K562 (cell line): ENCODE measurements around the gene CGB8. TPM values are rescaled to one million over a fixed set of nuclear protein-coding genes. Genes with fewer than 3 reads are reported as not detected.

Experiments
- DIDO1 ChIP-seq: fragments of 450-650 bp; IDR thresholded peaks from 2 replicates; pipeline ENCODE4 v1.6.1; 2016; ENCODE audit warnings: low read depth, missing biosample characterization, missing genetic modification characterization
- DPF2 ChIP-seq: fragments of 450-650 bp; IDR thresholded peaks from 2 replicates; pipeline ENCODE4 v1.6.1; 2016
- FOXK2 ChIP-seq, 2 experiments: fragments of 450-650 bp; IDR thresholded peaks in 1 of 2; conservative IDR thresholded peaks in 1 of 2; 2 replicates each; pipeline ENCODE4 v1.6.1; 2016; ENCODE audit warnings: low read depth in 2 of 2, mild to moderate bottlenecking in 1 of 2
- HCFC1 ChIP-seq: IDR thresholded peaks from 2 replicates; pipeline ENCODE4 v1.6.1; 2012; ENCODE audit warnings: low read depth, low read length, improper control_type of control experiment
- HDAC8 ChIP-seq: fragments of 450-650 bp; IDR thresholded peaks from 2 replicates; pipeline ENCODE4 v1.6.1; 2016; ENCODE audit warnings: mild to moderate bottlenecking, missing genetic modification characterization, moderate library complexity, missing compliant biosample characterization
- KDM5B ChIP-seq: fragments of 200-600 bp; sonication (generic); IDR thresholded peaks from 2 replicates; pipeline ENCODE4 v1.6.1; 2012; ENCODE audit warnings: low read depth, mild to moderate bottlenecking, moderate library complexity, low read length, control low read depth, inconsistent platforms; ENCODE audit not compliant: insufficient replicate concordance
- KLF6 ChIP-seq: fragments of 250-450 bp; sonication (Bioruptor Pico); IDR thresholded peaks from 2 replicates; pipeline ENCODE4 v1.4.0; 2020; ENCODE audit warnings: mild to moderate bottlenecking, moderate library complexity, borderline replicate concordance
- LCOR ChIP-seq: sonication (generic); formaldehyde crosslinking; IDR thresholded peaks from 2 replicates; pipeline ENCODE4 v1.8.0; 2022; ENCODE audit warnings: mild to moderate bottlenecking, missing genetic modification reagents
- POLR2AphosphoS5 ChIP-seq: IDR thresholded peaks from 2 replicates; pipeline ENCODE4 v1.6.1; 2011; ENCODE audit warnings: mild to moderate bottlenecking, low read depth, low read length, moderate library complexity; ENCODE audit not compliant: control insufficient read depth, insufficient read depth
- RUNX1 ChIP-seq: sonication (generic); IDR thresholded peaks from 2 replicates; pipeline ENCODE4 v1.6.1; 2016; ENCODE audit warnings: antibody characterized with exemption, low read depth
- SAFB2 ChIP-seq: fragments of 200-400 bp; formaldehyde crosslinking; IDR thresholded peaks from 2 replicates; pipeline ENCODE4 v1.6.1; 2018; ENCODE audit warnings: borderline replicate concordance, low read length, low read depth, moderate library complexity; ENCODE audit not compliant: severe bottlenecking
- ZBTB1 ChIP-seq: sonication (generic); formaldehyde crosslinking; IDR thresholded peaks from 2 replicates; pipeline ENCODE4 v1.8.1; 2023; ENCODE audit warnings: missing genetic modification reagents, low read depth, mild to moderate bottlenecking, borderline replicate concordance
- ZKSCAN8 ChIP-seq: fragments of 200-800 bp; sonication (Bioruptor generic); IDR thresholded peaks from 2 replicates; pipeline ENCODE4 v1.6.1; 2016; ENCODE audit warnings: missing genetic modification characterization, missing compliant biosample characterization
- ZNF124 ChIP-seq: sonication (generic); formaldehyde crosslinking; IDR thresholded peaks from 2 replicates; pipeline ENCODE4 v1.8.1; 2022; ENCODE audit warnings: missing genetic modification reagents
- ZNF41 ChIP-seq: fragments of 250-450 bp; sonication (Bioruptor Pico); conservative IDR thresholded peaks from 2 replicates; pipeline ENCODE4 v1.4.0; 2020; ENCODE audit warnings: mild to moderate bottlenecking
- ZNF75A ChIP-seq: fragments of 450-650 bp; formaldehyde crosslinking; IDR thresholded peaks from 2 replicates; pipeline ENCODE4 v1.4.0; 2020; ENCODE audit warnings: mild to moderate bottlenecking
- polyA plus RNA-seq, 8 experiments: library from polyadenylated mRNA; depleted of rRNA in 4 of 8; stranded (reverse) in 5 of 8; unstranded in 3 of 8; fragments of >200 nt; fragmentation: Nextera tagmentation in 2 of 8; fragmentation: Illumina TruSeq in 1 of 8; extraction: Ambion mirVana in 2 of 8; extraction: Trizol in 1 of 8; gene quantifications; 2 replicates each; pipeline versions ENCODE4 v1.2.1 to v1.2.3, GENCODE V29; 2011 to 2014; ENCODE audit warnings: inconsistent platforms in 1 of 8, missing spikeins in 1 of 8
- total RNA-seq, 7 experiments: library from RNA; depleted of rRNA in 6 of 7; stranded (reverse); fragments of >200 nt in 6 of 7; fragmentation: Illumina TruSeq in 2 of 7; extraction: Trizol in 2 of 7; gene quantifications; 2 replicates each; pipeline versions ENCODE4 v1.2.1 to v1.2.3, GENCODE V29; 2011 to 2021; ENCODE audit warnings: low replicate concordance in 1 of 7
- TF ChIP-seq, protein P1 (sequence below): sonication (generic); formaldehyde crosslinking; IDR thresholded peaks from 2 replicates; pipeline ENCODE4 v1.8.0; 2022; ENCODE audit warnings: missing genetic modification reagents, mild to moderate bottlenecking, moderate library complexity, borderline replicate concordance
- TF ChIP-seq, protein P2 (sequence below): fragments of 450-650 bp; IDR thresholded peaks from 2 replicates; pipeline ENCODE4 v1.6.1; 2016; ENCODE audit warnings: borderline replicate concordance
- TF ChIP-seq, protein P3 (sequence below): fragments of 450-650 bp; formaldehyde crosslinking; IDR thresholded peaks from 2 replicates; pipeline ENCODE4 v1.4.0; 2022; ENCODE audit warnings: missing genetic modification characterization
- TF ChIP-seq, protein P4 (sequence below): fragments of 450-650 bp; formaldehyde crosslinking; IDR thresholded peaks from 2 replicates; pipeline ENCODE4 v1.4.0; 2022; ENCODE audit warnings: mild to moderate bottlenecking, moderate library complexity
- TF ChIP-seq, protein P5 (sequence below): fragments of 250-450 bp; sonication (Bioruptor Pico); IDR thresholded peaks from 2 replicates; pipeline ENCODE4 v1.8.0; 2022; ENCODE audit warnings: moderate library complexity, mild to moderate bottlenecking, inconsistent platforms

Gene CGB8
- total and polyA plus RNA-seq, 9 of the 15 experiments (the other 6 are each of a cell fraction or from before 2014, with no cell fraction given): not detected

DNA sequence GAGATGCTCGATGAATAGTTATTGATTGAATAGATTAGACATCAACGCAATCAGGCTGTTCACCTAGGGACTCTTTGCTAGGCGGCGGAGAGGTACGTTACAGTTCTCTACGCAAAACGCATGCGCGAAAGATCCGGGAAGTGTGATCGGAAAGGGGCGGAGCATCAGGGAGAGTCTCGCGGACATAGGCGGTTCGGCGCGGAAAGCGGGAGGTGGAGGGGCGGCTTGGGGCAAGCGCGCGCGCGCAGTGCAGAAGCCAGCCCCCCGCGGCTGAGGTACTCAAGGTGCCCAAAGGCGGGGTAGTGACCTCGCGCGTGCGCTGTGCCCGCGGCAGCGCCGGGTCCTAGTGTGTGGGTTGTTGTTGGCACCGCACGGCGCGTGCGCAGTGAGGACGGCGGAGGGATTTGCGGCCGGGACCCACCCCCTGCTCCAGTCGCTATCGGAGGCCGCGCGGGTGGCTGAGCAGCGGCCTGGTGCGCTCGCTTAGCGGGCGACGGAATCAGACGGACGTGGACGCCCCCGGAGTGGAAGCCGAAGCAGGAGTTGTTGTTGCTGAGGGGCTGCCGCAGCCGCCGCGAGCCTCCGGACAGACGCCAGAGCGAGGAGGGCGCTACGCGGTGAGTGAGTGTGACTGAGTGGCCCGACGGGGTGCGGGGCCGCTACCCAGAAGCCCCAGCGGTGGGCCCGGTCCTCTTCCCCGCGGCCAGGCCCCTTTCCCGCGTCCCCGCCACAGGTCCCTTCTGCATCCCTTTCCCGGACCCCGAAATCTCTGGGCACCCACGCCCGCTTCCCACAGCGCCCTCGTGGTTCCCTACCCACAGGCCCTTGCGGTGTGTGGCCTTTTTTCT, 36.3 kb upstream of the CGB8 start, which contains the start of gene SNRNP70 (continued):
- TF ChIP-seq LCOR (CRISPR knock-in tag) (peak; percentile 42; the same call in 1 of the 2 replicates), SAFB2 (no peak), DIDO1 (tag) (peak; percentile 62; the same call in 1 of the 2 replicates), HCFC1 (peak; percentile 33), FOXK2 (conservative IDR thresholded peaks at IDR 0.05 in 1 of 2, IDR thresholded peaks at IDR 0.05 in 1 of 2; ENCODE audit: low read depth in 2 of 2) (peak; percentile 84 to 87; a peak in 3 of 4 replicates), HDAC8 (tag) (0 out of 2 replicates have a peak, but pooled peaks have one; percentile 67), DPF2 (peak; percentile 52; the same call in 1 of the 2 replicates), ZBTB1 (CRISPR knock-in tag) (0 out of 2 replicates have a peak, but pooled peaks have one; percentile 22), KDM5B (peak; percentile 94), RUNX1 (0 out of 2 replicates have a peak, but pooled peaks have one; percentile 13), POLR2AphosphoS5 (peak; percentile 89), ZKSCAN8 (CRISPR knock-in tag) (no peak), ZNF41 (no peak), ZNF75A (CRISPR knock-in tag) (no peak), KLF6 (CRISPR knock-in tag) (peak; percentile 56; the same call in 1 of the 2 replicates), ZNF124 (CRISPR knock-in tag) (no peak)
- TF ChIP-seq, protein P1, sequence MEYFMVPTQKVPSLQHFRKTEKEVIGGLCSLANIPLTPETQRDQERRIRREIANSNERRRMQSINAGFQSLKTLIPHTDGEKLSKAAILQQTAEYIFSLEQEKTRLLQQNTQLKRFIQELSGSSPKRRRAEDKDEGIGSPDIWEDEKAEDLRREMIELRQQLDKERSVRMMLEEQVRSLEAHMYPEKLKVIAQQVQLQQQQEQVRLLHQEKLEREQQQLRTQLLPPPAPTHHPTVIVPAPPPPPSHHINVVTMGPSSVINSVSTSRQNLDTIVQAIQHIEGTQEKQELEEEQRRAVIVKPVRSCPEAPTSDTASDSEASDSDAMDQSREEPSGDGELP (CRISPR knock-in tag): peak; percentile 81
- TF ChIP-seq, protein P2, sequence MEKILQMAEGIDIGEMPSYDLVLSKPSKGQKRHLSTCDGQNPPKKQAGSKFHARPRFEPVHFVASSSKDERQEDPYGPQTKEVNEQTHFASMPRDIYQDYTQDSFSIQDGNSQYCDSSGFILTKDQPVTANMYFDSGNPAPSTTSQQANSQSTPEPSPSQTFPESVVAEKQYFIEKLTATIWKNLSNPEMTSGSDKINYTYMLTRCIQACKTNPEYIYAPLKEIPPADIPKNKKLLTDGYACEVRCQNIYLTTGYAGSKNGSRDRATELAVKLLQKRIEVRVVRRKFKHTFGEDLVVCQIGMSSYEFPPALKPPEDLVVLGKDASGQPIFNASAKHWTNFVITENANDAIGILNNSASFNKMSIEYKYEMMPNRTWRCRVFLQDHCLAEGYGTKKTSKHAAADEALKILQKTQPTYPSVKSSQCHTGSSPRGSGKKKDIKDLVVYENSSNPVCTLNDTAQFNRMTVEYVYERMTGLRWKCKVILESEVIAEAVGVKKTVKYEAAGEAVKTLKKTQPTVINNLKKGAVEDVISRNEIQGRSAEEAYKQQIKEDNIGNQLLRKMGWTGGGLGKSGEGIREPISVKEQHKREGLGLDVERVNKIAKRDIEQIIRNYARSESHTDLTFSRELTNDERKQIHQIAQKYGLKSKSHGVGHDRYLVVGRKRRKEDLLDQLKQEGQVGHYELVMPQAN: peak; percentile 91; the same call in 1 of the 2 replicates
- TF ChIP-seq, protein P3, sequence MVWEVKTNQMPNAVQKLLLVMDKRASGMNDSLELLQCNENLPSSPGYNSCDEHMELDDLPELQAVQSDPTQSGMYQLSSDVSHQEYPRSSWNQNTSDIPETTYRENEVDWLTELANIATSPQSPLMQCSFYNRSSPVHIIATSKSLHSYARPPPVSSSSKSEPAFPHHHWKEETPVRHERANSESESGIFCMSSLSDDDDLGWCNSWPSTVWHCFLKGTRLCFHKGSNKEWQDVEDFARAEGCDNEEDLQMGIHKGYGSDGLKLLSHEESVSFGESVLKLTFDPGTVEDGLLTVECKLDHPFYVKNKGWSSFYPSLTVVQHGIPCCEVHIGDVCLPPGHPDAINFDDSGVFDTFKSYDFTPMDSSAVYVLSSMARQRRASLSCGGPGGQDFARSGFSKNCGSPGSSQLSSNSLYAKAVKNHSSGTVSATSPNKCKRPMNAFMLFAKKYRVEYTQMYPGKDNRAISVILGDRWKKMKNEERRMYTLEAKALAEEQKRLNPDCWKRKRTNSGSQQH (CRISPR knock-in tag): 0 out of 2 replicates have a peak, but pooled peaks have one; percentile 61
- TF ChIP-seq, protein P4, sequence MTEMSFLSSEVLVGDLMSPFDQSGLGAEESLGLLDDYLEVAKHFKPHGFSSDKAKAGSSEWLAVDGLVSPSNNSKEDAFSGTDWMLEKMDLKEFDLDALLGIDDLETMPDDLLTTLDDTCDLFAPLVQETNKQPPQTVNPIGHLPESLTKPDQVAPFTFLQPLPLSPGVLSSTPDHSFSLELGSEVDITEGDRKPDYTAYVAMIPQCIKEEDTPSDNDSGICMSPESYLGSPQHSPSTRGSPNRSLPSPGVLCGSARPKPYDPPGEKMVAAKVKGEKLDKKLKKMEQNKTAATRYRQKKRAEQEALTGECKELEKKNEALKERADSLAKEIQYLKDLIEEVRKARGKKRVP (CRISPR knock-in tag): 0 out of 2 replicates have a peak, but pooled peaks have one; percentile 45
- TF ChIP-seq, protein P5, sequence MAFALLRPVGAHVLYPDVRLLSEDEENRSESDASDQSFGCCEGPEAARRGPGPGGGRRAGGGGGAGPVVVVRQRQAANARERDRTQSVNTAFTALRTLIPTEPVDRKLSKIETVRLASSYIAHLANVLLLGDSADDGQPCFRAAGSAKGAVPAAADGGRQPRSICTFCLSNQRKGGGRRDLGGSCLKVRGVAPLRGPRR (CRISPR knock-in tag): no peak
